8988T (cell line): Measurements from ENCODE around the gene RAB1A.
"Not testable (repeated sequence)": the region's sequence is repeated elsewhere in the genome, so short reads cannot be mapped to it uniquely, and the experiment has no call there.

ENCODE experiments used
- DNase-seq: peaks from one replicate; pipeline ENCODE4 v3.0.0; 2011

RAB1A gene

DNA sequence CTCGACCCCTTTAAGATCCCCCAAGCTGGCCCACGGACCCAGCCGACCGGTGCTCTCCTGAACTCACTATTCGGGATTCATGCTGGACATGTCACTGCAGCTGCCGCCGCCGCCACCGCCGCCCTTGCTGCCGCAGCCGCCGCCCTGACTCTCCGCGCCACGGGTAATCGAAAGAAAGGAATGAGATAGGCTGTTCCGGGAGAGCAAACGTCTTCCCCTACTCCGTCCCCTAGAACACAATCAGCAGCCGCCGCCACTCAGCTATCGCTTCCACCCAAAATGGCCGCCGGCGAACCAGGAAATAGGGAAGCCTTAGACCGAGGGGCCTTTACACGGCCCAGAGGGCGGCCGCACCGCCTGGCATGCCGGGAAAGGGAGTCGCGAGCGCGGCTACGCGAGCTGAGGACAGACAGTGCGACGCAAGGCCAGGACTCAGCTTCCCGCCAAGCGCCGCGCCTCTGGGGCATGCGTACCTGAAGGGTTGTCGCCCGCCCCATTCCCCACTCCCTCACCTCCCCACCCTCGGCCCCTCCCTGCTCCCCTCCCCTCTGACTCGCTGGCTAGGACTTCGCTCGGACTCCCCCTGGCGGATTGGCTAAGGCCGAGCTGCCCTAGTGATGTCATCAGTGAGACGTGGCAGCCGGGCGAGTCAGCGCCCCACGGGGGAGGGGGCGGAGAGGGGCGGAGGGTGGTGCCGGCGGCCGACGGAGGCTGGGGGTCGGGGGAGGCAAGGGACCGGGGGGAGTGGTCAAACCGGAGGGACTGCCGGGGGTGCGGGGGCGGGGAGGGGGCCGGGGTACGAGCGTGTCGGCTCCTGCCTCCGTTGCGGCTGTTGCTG lies at the start of gene RAB1A:
Gene RAB1A (minus strand): TSS at position 281 of the 838 bp plus-strand sequence. CDS start 191 bp downstream, at position 90.
- peak; percentile 91 for DNase-seq

DNA sequence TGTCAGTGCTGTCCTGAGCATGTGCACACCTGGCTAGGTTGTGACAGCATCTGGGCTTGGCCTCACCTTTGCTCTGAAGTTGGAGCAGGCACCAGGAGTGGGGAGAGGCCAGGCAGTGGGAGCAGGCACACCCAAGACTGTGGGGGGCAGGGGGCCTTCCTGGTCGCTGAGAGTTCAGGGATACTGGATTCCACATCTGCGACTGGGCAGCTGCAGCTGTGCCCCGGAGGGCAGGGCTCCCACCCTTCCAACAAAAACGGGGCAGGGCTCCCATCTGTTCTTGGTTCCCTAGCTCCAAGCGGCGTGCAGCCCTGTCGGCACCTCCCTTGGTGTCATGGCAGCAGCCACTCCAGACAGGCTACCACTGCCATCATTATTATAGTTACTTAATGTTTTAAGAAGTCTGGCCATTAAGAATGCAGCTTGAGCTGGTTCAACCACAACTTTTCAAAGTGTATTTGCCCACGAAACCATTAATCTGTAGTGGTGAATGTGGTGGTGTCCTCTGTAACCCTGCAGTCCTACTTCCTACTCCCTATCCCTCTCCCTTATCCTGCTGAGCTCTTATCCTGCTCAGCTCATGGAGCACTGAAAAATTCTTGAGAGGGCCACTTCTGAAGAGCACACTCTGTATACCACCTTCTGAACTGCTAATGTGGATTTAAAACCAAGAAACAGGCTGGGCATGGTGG lies 48.0 kb upstream of the RAB1A start:
- DNase-seq: no peak

DNA sequence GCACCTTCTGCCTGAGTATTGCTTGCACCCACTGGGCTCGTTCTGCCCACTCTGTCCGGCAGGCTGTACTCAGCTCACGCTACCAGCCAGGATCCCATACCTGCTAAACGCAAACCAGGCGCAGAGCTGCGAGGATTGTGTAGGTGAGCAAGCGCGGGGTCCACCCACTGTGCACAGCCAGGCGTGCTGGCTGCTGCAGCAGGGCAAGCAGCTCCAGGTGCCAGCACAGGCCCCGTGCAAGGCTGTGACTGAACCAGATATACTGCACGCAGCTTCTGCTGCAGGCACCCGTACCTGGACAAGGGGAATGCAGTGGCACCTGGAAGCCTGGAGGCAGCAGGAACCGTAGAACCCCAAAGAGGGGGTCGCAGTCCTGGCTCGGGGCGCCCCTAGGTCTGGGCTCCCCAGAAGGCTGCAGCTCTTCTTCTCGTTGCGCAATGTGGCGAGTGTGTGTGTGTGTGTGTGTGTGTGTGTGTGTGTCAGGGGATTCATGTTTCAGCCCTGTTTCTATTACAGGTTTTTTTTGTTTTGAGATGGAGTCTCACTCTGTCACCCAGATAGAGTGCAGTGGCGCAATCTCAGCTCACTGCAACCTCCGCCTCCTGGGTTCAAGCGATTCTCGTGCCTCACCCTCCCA lies 46.1 kb upstream of the RAB1A start:
- DNase-seq: no peak

DNA sequence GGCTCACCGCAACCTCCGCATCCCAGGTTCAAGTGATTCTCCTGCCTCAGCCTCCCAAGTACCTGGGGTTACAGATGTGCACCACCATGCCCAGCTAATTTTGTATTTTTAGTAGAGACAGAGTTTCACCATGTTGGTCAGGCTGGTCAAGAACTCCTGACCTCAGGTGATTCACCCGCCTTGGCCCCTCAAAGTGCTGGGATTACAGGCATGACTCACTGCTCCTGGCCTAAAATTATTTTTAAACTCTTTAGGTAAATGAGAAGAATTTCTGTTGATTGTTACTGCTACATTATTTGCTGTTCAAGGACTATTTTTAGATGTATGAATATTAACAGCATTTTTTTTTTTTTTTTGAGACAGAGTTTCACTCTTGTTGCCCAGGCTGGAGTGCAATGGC lies 44.1 kb upstream of the RAB1A start:
- DNase-seq: not testable (repeated sequence)

DNA sequence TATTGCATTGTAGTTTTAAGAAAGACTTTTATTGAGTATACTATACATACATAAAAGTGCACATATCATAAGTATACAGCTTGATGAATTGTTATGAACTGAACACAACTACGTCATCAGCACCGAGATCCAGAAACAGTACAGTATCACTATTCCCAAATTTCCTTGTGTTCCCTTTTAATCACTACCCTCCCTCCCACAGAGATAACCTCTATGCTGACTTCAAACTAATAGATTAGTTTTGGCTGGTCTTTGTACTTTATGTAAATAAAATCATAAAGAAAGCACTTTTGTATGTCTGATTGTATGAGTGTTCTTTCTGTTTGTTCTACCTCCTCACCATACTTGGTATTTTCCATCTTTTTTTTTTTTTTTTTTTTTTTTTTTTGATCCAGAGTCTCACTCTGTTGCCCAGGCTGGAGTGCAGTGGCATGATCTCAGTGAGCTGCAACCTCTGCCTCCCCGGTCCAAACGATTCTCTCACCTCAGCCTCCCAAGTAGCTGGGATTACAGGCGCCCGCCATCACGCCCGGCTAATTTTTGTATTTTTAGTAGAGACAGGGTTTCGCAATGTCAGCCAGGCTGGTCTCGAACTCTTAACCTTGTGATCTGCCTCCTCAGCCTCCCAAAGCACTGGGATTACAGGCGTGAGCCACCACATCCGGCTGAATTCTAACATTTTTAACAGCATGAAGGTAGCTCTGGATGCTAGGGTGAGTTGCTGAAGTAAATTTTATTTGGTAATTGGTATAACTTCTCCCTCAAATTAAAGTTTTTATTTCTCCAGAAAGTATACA lies 43.3 kb upstream of the RAB1A start:
- no peak for DNase-seq

DNA sequence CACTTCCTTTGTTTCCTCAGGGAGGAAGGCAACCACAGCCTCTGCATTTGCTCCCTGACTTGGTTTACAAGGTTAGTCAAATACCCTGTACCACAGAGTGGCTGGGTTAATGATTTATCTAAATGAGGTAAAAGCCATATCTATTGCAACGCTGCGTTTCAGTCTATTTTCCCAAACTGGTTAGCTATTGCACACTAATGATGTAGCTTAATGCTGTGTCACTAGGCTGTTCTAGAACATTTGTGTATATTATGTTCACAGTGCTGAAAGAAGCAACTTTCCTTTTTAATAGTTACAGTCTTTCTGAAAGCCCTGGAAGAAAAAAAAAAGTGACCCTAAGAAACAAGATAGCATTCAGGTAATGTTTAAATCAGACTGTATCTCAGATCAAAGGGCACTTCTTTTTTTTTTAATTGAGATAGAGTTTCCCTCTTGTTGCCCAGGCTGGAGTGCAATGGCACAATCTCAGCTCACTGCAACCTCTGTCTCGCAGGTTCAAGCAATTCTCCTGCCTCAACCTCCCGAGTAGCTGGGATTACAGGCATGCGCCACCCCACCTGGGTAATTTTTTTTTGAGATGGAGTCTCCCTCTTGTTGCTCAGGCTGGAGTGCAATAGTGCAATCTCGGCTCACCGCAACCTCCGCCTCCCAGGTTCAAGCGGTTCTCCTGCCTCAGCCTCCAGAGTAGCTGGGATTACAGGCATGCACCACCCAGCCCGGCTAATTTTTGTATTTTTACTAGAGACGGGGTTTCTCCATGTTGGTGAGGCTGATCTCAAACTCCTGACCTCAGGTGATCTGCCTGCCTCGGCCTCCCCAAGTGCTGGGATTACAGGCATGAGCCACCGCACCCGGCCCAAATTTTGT lies 40.9 kb upstream of the RAB1A start:
- DNase-seq: not testable (repeated sequence)

DNA sequence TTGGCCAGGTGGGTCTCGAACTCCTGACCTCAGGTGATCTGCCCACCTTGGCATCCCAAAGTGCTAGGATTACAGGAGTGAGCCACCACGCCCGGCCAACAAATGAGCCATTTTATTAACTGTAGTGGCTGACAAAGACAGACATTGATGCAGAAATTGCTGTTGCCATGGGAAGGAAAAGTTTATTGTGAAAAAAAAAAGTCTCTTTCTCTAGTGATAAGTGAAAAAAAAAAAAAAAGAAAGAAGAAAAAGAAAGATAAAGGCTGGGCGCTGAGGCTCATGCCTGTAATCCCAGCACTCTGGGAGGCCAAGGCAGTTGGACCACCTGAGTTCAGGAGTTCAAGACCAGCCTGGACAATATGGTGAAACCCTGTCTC lies 39.8 kb upstream of the RAB1A start:
- DNase-seq: no peak

DNA sequence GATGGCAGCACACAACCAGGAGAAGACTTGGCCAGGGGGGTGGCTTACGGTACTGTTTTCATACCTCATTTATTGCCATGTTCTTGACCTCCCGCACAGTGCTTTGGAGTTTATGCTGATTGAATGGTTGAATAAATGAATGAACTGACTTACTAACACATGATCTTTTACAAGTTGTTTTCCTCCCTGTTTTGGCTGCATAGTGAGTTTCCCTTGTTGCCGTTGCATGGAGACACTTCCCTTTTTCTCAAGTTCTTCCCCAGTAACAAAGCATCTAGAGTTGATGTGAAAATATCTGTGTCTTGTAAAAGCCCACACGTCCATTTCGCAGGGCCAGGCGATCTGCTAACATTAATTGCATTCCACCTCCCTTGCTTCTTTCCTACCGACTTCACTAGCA lies 35.7 kb upstream of the RAB1A start:
- no peak for DNase-seq

DNA sequence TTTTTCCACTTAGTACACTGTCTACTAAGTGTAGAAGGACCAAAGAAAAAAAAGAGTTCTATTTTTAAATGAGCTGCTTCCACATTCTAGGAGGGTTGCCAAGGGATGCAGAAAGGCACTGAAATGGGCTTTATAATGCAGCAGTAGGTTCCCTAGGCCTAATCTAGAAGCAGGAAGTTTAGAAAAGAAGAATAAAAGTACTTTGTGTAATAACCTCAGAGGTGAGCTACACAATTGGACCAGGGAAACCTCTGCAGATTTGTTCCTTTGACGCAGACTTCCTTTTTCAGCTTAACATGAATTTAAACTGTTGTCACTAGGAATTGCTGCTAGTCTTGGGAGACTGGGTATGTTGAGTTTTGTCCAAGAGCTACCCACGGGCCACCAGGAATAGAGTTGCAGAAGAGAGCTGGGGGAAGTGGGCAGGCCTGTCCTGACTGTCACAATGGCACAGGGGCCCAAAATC lies 34.6 kb upstream of the RAB1A start:
- DNase-seq: no peak

DNA sequence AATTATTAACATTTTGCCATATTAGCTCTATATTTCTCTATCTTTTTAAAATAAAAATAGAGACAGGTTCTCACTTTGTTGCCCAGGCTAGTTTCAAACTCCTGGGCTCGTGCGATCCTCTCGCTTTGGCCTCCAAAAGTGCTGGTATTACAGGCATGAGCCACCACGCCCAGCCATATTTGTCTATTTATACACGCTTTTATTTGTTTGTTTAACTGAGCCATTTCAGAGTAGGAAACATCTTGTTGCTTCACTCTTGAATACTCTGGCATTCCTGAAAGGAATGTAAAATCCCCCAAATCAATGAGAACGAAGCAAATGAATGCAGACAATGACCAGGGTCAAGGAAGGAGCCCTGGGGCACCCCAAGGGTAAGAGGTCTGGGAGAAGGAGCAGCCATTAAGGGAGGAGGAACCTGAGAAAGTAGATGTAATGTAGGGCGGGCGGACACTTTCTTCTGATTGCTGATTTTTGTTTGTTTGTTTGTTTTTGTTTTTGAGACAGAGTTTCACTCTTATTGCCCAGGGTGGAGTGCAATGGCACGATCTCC lies 31.7 kb upstream of the RAB1A start:
- no peak for DNase-seq

DNA sequence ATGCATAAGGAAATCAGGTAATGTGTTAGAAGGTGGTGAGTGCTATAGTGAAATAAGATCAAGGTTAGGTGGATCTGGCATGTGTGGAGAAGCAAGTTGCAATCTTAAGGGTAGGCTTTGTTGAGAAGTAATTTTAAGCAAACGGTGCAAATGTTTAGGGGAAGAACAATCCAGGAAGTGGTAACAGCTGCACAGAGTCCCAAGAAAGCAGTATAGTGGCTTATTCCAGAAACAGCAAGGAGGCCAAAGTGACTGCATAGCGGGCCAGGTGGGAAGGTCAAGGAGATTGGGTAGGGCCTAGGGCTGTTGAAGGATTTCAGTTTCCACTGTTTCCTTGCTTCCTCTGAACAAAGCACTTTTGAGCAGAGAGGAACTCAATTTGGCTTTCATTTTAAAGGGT lies 30.0 kb upstream of the RAB1A start:
- no peak for DNase-seq

DNA sequence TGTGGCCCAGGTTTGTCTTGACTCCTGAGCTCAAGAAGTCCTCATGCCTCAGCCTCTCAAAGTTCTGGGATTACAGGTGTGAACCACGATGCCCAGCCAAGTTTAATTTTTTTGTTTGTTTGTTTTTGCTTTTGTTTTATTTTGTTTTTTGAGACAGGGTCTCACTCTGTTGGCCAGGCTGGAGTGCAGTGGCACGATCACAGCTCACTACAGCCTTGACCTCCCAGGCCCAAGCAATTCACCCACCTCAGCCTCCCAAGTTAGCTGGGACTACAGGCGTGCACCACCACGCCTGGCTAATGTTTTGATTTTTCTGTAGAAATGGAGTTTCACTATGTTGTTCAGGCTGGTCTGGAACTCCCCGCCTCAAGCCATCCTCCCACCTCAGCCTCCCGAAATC lies 29.4 kb upstream of the RAB1A start:
- DNase-seq: no peak

DNA sequence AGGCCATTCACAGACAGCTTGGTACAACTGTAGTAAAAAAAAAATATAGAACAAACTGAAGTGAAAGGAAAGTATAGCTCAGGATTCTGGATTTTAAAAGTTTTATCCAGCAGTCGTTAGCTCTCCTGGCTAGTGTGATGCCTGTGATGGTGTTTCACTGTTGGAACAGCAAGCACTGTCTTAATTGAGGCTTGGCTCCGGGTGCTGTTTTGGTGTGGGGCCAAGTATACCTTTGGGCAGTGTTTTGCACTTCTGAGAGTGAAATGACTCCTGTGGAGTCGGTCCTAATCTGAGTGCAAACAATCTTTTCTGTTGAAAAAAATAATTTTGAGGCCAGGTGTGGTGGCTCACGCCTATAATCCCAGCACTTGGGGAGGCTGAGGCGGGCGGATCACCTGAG lies 28.7 kb upstream of the RAB1A start:
- DNase-seq: no peak

DNA sequence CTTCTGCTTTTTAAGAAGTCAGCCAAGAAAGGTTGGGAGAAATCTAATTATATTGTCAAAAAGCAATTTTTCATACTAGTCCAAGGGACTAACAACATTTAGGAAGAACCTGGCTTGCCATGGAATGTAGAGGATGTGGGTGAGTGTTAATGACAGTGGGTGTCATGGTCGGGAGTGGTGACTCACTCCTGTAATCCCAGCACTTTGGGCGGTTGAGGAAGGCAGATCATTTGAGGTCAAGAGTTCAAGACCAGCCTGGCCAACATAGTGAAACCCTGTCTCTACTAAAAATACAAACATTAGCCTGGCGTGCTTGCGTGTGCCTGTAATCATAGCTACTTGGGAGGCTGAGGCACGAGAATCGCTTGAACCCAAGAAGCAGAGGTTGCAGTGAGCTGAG lies 27.9 kb upstream of the RAB1A start:
- not testable (repeated sequence) for DNase-seq

DNA sequence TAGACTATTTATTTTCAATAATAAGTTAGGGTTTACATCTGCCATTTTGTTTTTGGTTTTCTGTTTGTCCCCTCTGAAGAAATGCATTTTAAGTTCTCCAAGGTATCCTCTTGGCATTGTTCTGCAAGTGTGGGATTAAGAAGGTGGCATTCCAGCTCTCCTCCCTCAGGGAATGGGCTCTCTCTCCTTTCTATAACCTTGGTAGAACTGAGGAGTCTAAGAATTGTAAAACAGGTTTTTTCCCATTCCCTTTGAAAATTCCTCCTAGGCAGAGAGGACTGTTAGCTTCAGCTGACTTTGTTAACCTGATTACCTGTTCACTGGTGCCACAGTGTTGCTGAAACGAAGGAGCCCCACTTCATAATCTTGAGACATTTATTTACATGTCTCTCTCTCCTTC lies 26.1 kb upstream of the RAB1A start:
- no peak for DNase-seq

DNA sequence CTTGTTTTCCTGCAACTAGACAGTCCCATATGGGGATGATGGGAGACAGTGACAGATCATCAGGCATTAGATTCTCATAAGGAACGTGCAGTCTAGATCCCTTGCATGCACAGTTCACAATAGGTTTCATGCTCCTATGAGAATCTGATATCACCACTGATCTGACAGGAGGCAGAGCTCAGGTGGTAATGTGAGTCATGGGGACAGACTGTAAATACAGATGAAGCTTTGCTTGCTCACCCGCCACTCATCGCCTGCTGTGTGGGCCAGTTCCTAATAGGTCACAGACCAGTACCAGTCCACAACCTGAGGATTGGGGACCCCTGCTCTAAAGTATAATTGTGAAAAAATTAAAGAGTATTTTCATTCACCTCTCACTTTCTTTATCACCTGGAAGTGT lies 23.6 kb upstream of the RAB1A start:
- DNase-seq: no peak

DNA sequence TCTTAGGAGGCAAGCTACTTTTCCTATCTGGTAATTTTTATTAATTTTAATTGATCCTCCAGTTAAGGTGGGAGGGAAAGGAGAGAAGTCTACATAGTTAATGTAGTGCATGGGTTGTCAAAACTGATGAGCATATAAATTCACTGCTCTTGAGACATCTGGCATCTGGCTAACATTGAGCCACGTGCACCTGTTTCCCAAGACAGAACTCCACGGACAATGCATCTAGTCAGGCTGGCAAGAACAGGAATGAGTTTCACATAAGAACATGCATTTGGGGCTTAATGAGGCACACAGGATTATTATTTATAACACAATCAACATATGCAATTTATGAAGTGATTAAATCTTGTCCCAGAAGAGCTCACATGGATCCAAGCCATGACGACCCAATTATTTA lies 16.2 kb upstream of the RAB1A start:
- DNase-seq: no peak

DNA sequence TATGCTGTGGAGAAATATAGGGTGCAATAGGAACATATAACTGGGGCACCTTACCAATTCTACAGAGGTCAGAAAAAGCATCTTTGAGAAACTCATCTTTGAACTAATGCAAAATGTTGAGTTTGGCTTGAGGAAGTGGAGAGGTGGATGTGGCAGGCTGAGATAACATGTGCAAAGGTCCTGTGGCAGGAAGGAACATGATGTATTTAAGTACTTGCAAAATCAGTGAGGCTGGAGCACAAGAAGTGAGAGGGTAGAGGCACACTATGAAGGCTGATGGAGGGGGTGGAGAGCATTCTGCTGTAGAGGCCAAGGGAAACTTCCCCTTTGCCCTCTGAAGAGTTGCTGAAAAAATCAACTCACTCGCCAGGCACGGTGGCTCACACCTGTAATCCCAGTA lies 14.7 kb upstream of the RAB1A start:
- DNase-seq: no peak

DNA sequence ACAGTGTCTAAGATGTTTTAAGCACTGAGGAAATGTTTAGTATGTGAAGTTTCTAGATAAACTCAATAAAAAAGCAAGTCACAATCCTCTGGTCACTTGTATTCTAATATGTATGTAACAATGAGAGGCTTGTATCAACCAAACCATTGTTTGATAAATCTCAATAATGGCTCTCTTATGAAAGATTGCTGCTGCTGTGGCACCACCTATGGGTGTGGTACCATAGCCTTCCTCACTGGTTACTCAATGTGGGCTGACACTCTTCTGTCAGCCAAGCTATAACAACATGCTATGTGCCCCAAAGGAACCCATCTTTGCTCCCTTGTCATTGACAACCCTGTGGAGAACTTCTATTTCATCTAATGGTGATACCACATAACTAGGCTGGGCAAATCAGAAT lies 12.6 kb upstream of the RAB1A start:
- no peak for DNase-seq

DNA sequence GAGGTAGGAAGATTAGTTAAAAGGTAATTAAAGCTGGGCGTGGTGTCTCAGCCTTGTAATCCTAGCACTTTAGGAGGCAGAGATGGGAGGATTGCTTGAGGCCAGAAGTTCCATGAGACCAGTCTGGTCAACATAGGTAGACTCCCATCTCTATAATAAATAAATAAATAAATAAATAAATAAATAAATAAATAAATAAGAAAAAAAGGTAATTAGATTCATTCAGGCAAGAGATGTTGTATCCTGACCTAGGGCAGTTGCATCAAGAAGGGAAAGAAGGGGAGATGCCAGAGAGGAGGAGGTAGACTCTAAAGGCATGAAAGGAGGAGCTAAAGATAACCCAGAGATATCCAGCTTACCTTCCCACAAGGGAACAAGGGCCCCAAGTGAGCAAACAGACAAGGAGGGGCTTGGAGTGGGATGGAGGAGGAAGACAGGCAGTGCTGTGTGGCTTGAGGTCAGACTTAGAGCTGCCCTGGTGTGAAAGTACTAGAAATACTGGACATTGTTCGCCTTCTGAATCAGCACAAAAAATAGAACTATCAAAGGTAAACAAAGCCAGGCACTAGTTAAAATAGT lies 7.4 kb upstream of the RAB1A start:
- DNase-seq: no peak

DNA sequence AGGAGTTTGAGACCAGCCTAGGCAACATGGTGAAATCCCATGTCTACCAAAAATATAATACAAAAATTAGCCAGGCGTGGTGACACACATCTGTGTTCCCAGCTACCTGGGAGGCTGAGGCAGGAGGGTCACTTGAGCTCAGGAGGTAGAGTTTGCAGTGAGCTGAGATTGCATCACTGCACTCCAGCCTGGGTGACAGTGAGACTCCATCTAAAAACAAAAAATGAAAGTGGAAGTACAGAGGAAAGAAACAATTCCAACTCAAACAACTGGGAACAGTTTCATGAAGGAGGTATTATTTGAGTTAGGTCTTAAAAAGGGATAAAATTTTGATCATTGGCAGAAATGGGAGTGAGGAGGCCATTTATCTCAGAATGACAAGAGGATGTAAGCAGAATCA lies 6.3 kb upstream of the RAB1A start:
- no peak for DNase-seq
